Astrocyte (in vitro differentiated cells and primary cell): Measurements from ENCODE around the gene EXD3. TPM values are rescaled to one million over a fixed set of nuclear protein-coding genes. Genes with fewer than 3 reads are reported as not detected.
A peak's percentile ranks its signal among the peaks of the same experiment; 100 is the strongest.

Source experiments
- DNase-seq: peaks from one replicate; pipeline ENCODE4 v3.0.0-alpha.2; 2010; ENCODE audit warnings: low read depth
- FAIRE-seq: peaks from 2 replicates; lab custom pipeline; 2011; peaks lifted over from hg19 to GRCh38; lab: Jason Lieb, UNC
- H2AFZ ChIP-seq: 2 replicates; pipeline ENCODE4 v1.6.0; 2012; ENCODE audit warnings: low read depth, low read length, inconsistent platforms
- H3K27ac ChIP-seq: 2 replicates; pipeline ENCODE4 v1.5.1; 2011; ENCODE audit warnings: low read depth, low read length, inconsistent platforms
- H3K27me3 ChIP-seq: 2 replicates; pipeline ENCODE4 v1.6.0; 2011; ENCODE audit warnings: low read length, inconsistent platforms; ENCODE audit not compliant: insufficient read depth
- H3K36me3 ChIP-seq: 2 replicates; pipeline ENCODE4 v1.5.1; 2011; ENCODE audit warnings: low read length, inconsistent platforms; ENCODE audit not compliant: insufficient read depth
- H3K4me1 ChIP-seq: 2 replicates; pipeline ENCODE4 v1.5.1; 2011; ENCODE audit warnings: low read length, inconsistent platforms; ENCODE audit not compliant: insufficient read depth
- H3K4me2 ChIP-seq: 2 replicates; pipeline ENCODE4 v1.6.0; 2012; ENCODE audit warnings: low read length, inconsistent platforms
- H3K4me3 ChIP-seq: 2 replicates; pipeline ENCODE4 v1.5.1; 2011; ENCODE audit warnings: low read depth, mild to moderate bottlenecking, low read length, inconsistent platforms; ENCODE audit not compliant: insufficient read depth
- H3K79me2 ChIP-seq: 2 replicates; pipeline ENCODE4 v1.6.0; 2012; ENCODE audit warnings: mild to moderate bottlenecking, low read length, inconsistent platforms; ENCODE audit not compliant: insufficient read depth
- H3K9ac ChIP-seq: 2 replicates; pipeline ENCODE4 v1.6.0; 2012; ENCODE audit warnings: mild to moderate bottlenecking, low read length, inconsistent platforms
- H3K9me3 ChIP-seq: 2 replicates; pipeline ENCODE4 v1.5.1; 2012; ENCODE audit warnings: low read depth, mild to moderate bottlenecking, low read length, inconsistent platforms; ENCODE audit not compliant: insufficient read depth
- H4K20me1 ChIP-seq: 2 replicates; pipeline ENCODE4 v1.6.0; 2012; ENCODE audit warnings: low read length, inconsistent platforms; ENCODE audit not compliant: insufficient read depth
- H3K27ac Mint-ChIP-seq: one replicate; pipeline ENCODE4 v1.8.0; 2021; ENCODE audit warnings: mild to moderate bottlenecking, mixed read lengths; ENCODE audit not compliant: unreplicated experiment
- H3K27me3 Mint-ChIP-seq: one replicate; pipeline ENCODE4 v1.8.0; 2021; ENCODE audit warnings: low read depth, mixed read lengths; ENCODE audit not compliant: unreplicated experiment
- H3K36me3 Mint-ChIP-seq: one replicate; pipeline ENCODE4 v1.8.0; 2021; ENCODE audit warnings: low read depth, mixed read lengths; ENCODE audit not compliant: unreplicated experiment
- H3K4me1 Mint-ChIP-seq: one replicate; pipeline ENCODE4 v1.8.0; 2021; ENCODE audit warnings: low read depth, mixed read lengths; ENCODE audit not compliant: unreplicated experiment
- H3K4me3 Mint-ChIP-seq: one replicate; pipeline ENCODE4 v1.8.0; 2021; ENCODE audit warnings: mild to moderate bottlenecking, moderate library complexity, mixed read lengths; ENCODE audit not compliant: unreplicated experiment
- H3K9me3 Mint-ChIP-seq: one replicate; pipeline ENCODE4 v1.8.0; 2021; ENCODE audit warnings: mild to moderate bottlenecking, mixed read lengths; ENCODE audit not compliant: unreplicated experiment
- CTCF ChIP-seq: IDR thresholded peaks from 2 replicates; pipeline ENCODE4 v1.5.1; 2011; ENCODE audit warnings: low read depth, mild to moderate bottlenecking, inconsistent platforms, low read length, moderate library complexity; ENCODE audit not compliant: insufficient read depth
- EZH2 ChIP-seq: IDR thresholded peaks from 2 replicates; pipeline ENCODE4 v1.6.1; 2012; ENCODE audit warnings: mild to moderate bottlenecking, low read length, inconsistent platforms; ENCODE audit not compliant: insufficient read depth
- total RNA-seq: library from RNA; stranded (reverse); gene quantifications from 2 replicates; pipeline ENCODE4 v1.2.1, GENCODE V29; 2021

The EXD3 gene
- total RNA-seq, 1 donor from 2014 or later: 8.5 TPM

- Mint-ChIP-seq H3K9me3 (no peaks in the 10 kb centered on the region), H3K4me3 (no peak overlapping the region), H3K36me3 (peaks cover 1% of the 10 kb centered on the region), H3K27me3 (no peaks in the 10 kb centered on the region), H3K27ac (no peak overlapping the region), H3K4me1 (peaks cover 6% of the 10 kb centered on the region)
- H3K4me1 ChIP-seq: peaks cover 30% of the 10 kb centered on the region
- no peaks in the 10 kb centered on the region for H3K27me3 ChIP-seq
- H3K79me2 ChIP-seq: no peaks in the 10 kb centered on the region
- no peak for TF ChIP-seq EZH2
- TF ChIP-seq CTCF: no peak
- H2AFZ ChIP-seq: no peak overlapping the region
- DNase-seq (no peak), FAIRE-seq (no peak)
- peak overlapping the region; percentile 82 for H3K4me2 ChIP-seq
- H3K36me3 ChIP-seq: no peaks in the 10 kb centered on the region
- H4K20me1 ChIP-seq: peaks cover 23% of the 10 kb centered on the region
- H3K4me3 ChIP-seq: no peak overlapping the region
- no peaks in the 10 kb centered on the region for H3K9me3 ChIP-seq
- peak overlapping the region; percentile 64 for H3K9ac ChIP-seq
- no peak overlapping the region for H3K27ac ChIP-seq
These were observed 15.2 kb downstream of the EXD3 start for GRCh38 chr9:137407590-137408300.

GRCh38 chr9:137406876-137407589 lies 15.9 kb downstream of the EXD3 start:
- Histone ChIP-seq H2AFZ (peak overlapping the region; percentile 26), H3K27ac (no peak overlapping the region), H3K9me3 (no peaks in the 10 kb centered on the region), H3K4me1 (peaks cover 23% of the 10 kb centered on the region), H3K9ac (peak overlapping the region; percentile 64), H3K4me3 (no peak overlapping the region), H3K4me2 (peak overlapping the region; percentile 82), H3K79me2 (no peaks in the 10 kb centered on the region), H4K20me1 (peaks cover 23% of the 10 kb centered on the region), H3K36me3 (no peaks in the 10 kb centered on the region), H3K27me3 (no peaks in the 10 kb centered on the region)
- Mint-ChIP-seq H3K27me3 (no peaks in the 10 kb centered on the region), H3K36me3 (peaks cover 8% of the 10 kb centered on the region), H3K9me3 (peaks cover 3% of the 10 kb centered on the region), H3K4me3 (no peak overlapping the region), H3K4me1 (peaks cover 2% of the 10 kb centered on the region), H3K27ac (no peak overlapping the region)
- FAIRE-seq (no peak), DNase-seq (peak; percentile 21)
- TF ChIP-seq EZH2 (no peak), CTCF (peak; percentile 20)
